Stimulated activated CD8-positive, alpha-beta memory T cell treated with anti-CD3 and anti-CD28 coated beads, Interleukin-4, amount 100 ng/mL, for 24 hours (primary cell): ENCODE measurements around the gene KRTAP5-6.

ENCODE experiments used
- DNase-seq: peaks from one replicate; pipeline ENCODE4 v3.0.0-alpha.2; 2020; ENCODE audit warnings: low read depth

KRTAP5-6 gene

GRCh38 chr11:1702506-1702905 lies 5.5 kb downstream of the KRTAP5-6 start:
- no peak for DNase-seq

- DNase-seq = no peak
Measured at GRCh38 chr11:1703146-1703545, 6.2 kb downstream of the KRTAP5-6 start.

- DNase-seq = no peak
Measured at GRCh38 chr11:1705126-1706052, 8.4 kb downstream of the KRTAP5-6 start.

- DNase-seq = no peak
Measured at GRCh38 chr11:1706634-1707400, 9.8 kb downstream of the KRTAP5-6 start.

- no peak for DNase-seq
Measured at GRCh38 chr11:1707751-1708150, 10.8 kb downstream of the KRTAP5-6 start.

GRCh38 chr11:1708716-1709115 lies 11.7 kb downstream of the KRTAP5-6 start:
- no peak for DNase-seq

- no peak for DNase-seq
Measured at GRCh38 chr11:1714908-1715885, 18.2 kb downstream of the KRTAP5-6 start.

GRCh38 chr11:1717745-1718144 lies 20.8 kb downstream of the KRTAP5-6 start:
- DNase-seq = no peak

GRCh38 chr11:1718326-1718725 lies 21.3 kb downstream of the KRTAP5-6 start:
- DNase-seq = no peak

- no peak for DNase-seq
Measured at GRCh38 chr11:1719781-1720180, 22.8 kb downstream of the KRTAP5-6 start.

GRCh38 chr11:1727096-1727690 lies 30.2 kb downstream of the KRTAP5-6 start:
- no peak for DNase-seq

GRCh38 chr11:1727861-1728260 lies 30.9 kb downstream of the KRTAP5-6 start:
- no peak for DNase-seq

GRCh38 chr11:1728301-1728700 lies 31.3 kb downstream of the KRTAP5-6 start:
- DNase-seq = no peak

GRCh38 chr11:1728931-1729691 lies 32.1 kb downstream of the KRTAP5-6 start:
- no peak for DNase-seq

- no peak for DNase-seq
Measured at GRCh38 chr11:1729692-1730011, 32.7 kb downstream of the KRTAP5-6 start.

GRCh38 chr11:1730059-1730629 lies 33.1 kb downstream of the KRTAP5-6 start:
- DNase-seq = no peak

GRCh38 chr11:1731451-1732059 lies 34.6 kb downstream of the KRTAP5-6 start:
- DNase-seq = no peak

GRCh38 chr11:1732418-1733008 lies 35.5 kb downstream of the KRTAP5-6 start:
- DNase-seq = no peak

- no peak for DNase-seq
Measured at GRCh38 chr11:1733009-1733715, 36.2 kb downstream of the KRTAP5-6 start.
